Nephron (organoid): ENCODE measurements around the gene CYP4F22.
"Not testable (repeated sequence)": the region's sequence is repeated elsewhere in the genome, so short reads cannot be mapped to it uniquely, and the experiment has no call there.

ENCODE experiments used
- H3K27ac Mint-ChIP-seq, 3 experiments: 2 replicates each; pipeline ENCODE4 v1.8.0; 2020; ENCODE audit warnings: mixed read lengths in 3 of 3, mild to moderate bottlenecking in 2 of 3, moderate library complexity in 1 of 3
- H3K27me3 Mint-ChIP-seq: 2 replicates; pipeline ENCODE4 v1.8.0; 2021; ENCODE audit warnings: low read depth, mild to moderate bottlenecking, moderate library complexity, mixed read lengths
- H3K36me3 Mint-ChIP-seq: 2 replicates; pipeline ENCODE4 v1.8.0; 2020; ENCODE audit warnings: low read depth, mixed read lengths
- H3K4me1 Mint-ChIP-seq: 2 replicates; pipeline ENCODE4 v1.8.0; 2020; ENCODE audit warnings: mixed read lengths
- H3K4me3 Mint-ChIP-seq, 3 experiments: 2 replicates each; pipeline ENCODE4 v1.8.0; 2020; ENCODE audit warnings: mild to moderate bottlenecking in 3 of 3, mixed read lengths in 3 of 3, moderate library complexity in 2 of 3
- H3K9me3 Mint-ChIP-seq: 2 replicates; pipeline ENCODE4 v1.8.0; 2020; ENCODE audit warnings: mixed read lengths
- TF ChIP-seq, protein P1 (sequence below), 3 experiments: fragments of 200-600 bp; sonication (generic); IDR thresholded peaks; one replicate each; pipeline ENCODE4 v1.5.0; 2021; ENCODE audit warnings: antibody characterized with exemption in 3 of 3; ENCODE audit not compliant: unreplicated experiment in 3 of 3

CYP4F22 gene

DNA sequence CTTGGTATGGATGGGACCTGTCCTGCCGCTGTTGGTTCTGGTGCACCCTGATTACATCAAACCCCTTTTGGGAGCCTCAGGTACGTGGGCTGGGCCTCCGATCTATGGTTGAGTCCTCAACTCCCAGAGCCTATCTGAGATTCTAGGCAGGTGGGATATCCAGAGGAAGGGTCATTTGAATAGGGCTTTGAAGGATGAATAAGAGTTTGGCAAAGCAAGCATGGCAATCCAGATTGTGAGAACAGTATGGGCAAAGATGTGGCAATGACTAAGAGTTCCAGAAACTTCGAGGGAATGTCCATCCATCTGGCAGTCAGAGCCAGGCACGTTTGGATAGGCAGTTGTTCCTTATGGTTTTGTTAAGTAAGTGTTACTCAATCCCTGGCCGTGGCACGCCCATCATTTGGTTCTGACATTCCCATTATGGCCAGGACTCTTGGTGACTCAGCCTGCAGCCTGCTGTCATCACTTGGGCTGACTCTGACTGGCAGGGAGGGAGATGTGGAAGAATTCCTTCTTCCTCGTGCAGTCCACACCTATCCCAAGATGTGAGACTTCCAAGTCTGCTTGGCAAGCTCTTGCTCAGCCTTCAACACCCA is 21.5 kb downstream of the CYP4F22 start:
- TF ChIP-seq, protein P1, sequence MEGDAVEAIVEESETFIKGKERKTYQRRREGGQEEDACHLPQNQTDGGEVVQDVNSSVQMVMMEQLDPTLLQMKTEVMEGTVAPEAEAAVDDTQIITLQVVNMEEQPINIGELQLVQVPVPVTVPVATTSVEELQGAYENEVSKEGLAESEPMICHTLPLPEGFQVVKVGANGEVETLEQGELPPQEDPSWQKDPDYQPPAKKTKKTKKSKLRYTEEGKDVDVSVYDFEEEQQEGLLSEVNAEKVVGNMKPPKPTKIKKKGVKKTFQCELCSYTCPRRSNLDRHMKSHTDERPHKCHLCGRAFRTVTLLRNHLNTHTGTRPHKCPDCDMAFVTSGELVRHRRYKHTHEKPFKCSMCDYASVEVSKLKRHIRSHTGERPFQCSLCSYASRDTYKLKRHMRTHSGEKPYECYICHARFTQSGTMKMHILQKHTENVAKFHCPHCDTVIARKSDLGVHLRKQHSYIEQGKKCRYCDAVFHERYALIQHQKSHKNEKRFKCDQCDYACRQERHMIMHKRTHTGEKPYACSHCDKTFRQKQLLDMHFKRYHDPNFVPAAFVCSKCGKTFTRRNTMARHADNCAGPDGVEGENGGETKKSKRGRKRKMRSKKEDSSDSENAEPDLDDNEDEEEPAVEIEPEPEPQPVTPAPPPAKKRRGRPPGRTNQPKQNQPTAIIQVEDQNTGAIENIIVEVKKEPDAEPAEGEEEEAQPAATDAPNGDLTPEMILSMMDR (IDR thresholded peaks at IDR 0.05; ENCODE audit: unreplicated experiment in 3 of 3), result no peak
- Mint-ChIP-seq H3K36me3 (peaks cover 3% of the 10 kb centered on the region), H3K27me3 (peaks cover 8% of the 10 kb centered on the region), H3K27ac (no peak overlapping the region), H3K4me1 (no peaks in the 10 kb centered on the region), H3K4me3 (no peak overlapping the region), H3K9me3 (peaks cover 8% of the 10 kb centered on the region)

DNA sequence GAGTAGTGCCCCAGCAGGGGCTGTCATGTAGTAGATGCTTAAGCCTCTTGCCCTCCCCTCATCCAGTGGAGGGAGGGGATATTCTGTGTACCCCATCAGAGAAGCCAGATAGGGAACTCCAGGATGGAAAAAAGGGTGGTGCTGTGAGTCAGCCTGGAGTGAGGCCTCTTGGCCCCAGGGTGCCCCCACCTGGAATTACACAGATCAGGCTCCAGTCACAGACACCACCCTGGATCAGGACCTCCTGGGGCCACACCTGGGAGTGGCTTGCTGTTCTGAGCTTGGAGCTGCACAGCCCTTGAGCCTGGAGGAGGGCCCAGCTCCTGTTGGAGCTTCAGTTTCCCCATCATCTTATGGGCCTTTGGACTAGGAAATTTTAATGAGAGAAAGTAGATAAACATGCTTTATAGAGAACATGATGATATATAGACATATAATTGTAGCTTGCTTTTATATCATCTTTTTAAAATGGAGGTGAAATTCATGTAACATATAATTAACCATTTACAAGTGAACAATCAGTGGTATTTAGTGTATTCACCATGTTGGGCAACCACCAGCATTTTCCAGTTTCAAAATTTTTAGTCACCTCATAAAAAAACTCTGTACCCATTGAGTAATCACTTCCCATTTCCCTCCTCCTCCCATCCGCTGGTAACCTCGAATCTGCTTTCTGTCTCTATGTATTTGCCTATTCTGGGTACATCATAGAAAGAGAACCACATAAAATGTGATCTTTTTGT is 24.6 kb downstream of the CYP4F22 start:
- Mint-ChIP-seq H3K4me1 (no peaks in the 10 kb centered on the region), H3K36me3 (peaks cover 3% of the 10 kb centered on the region), H3K4me3 (no peak overlapping the region), H3K27ac (no peak overlapping the region), H3K27me3 (peaks cover 24% of the 10 kb centered on the region), H3K9me3 (peaks cover 18% of the 10 kb centered on the region)
- TF ChIP-seq, protein P1 (IDR thresholded peaks at IDR 0.05; ENCODE audit: unreplicated experiment in 3 of 3), result no peak

DNA sequence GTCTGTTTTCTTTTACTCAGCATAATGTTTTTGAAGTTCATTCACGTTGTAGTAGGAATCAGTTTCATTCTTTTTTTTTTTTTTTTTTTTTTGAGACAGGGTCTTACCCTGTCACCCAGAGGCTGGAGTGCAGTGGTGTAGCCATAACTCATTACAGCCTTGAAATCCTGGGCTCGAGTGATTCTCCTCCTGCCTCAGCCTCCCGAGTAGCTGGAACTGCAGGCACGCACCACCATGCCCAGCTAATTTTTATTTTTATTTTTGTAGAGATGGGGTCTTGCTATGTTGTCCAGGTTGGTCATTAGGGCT is 25.2 kb downstream of the CYP4F22 start:
- Mint-ChIP-seq H3K9me3 (peaks cover 21% of the 10 kb centered on the region), H3K27me3 (peaks cover 22% of the 10 kb centered on the region)
- H3K4me1 Mint-ChIP-seq, H3K36me3 Mint-ChIP-seq, H3K4me3 Mint-ChIP-seq, H3K27ac Mint-ChIP-seq: not testable (repeated sequence)

DNA sequence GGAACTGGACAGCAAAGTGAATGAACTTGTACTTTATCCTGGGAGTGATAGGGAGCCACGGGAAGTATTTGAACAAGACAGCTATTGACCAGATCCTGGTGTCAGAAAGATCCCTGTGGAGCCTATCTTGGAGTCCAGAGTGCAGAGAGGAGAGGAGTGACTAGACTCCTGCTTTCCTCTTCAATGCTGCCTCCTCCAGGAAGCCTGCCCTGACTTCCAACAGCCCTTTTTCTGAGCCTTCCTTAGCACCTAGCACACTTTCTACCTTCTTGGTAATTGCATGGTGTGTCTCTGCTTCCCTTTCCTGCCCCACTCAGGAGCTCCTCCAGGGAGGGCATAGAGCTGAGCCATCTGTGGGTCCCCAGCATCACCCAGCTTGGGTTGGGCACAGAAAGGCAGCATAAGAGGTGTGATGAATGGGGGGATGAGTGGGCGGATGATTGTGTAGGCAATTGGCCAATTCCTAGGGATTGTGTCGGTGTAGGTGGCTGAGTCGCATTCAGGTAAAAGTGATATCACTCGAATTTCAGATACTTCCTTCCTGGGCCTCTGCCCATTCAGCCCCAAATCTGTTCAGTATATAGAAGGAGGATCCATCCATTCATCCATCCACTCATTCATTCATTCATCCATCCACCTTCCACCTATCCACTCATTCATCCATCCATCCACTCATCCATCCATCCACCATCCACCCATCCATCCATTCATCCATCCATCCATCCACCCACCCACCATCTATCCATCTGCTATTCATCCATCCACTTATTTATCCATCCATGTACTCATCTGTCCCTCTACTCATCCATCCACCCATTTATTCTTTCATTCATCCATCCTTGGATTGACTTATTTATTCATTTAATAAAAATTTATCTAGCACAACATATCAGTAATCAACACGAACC is 26.9 kb downstream of the CYP4F22 start:
- TF ChIP-seq, protein P1 (IDR thresholded peaks at IDR 0.05; ENCODE audit: unreplicated experiment in 3 of 3), result no peak
- H3K4me1 Mint-ChIP-seq, result no peaks in the 10 kb centered on the region
- H3K9me3 Mint-ChIP-seq, result peaks cover 26% of the 10 kb centered on the region
- peaks cover 3% of the 10 kb centered on the region for H3K36me3 Mint-ChIP-seq
- H3K4me3 Mint-ChIP-seq, result no peak overlapping the region
- peaks cover 20% of the 10 kb centered on the region for H3K27me3 Mint-ChIP-seq
- no peak overlapping the region for H3K27ac Mint-ChIP-seq

DNA sequence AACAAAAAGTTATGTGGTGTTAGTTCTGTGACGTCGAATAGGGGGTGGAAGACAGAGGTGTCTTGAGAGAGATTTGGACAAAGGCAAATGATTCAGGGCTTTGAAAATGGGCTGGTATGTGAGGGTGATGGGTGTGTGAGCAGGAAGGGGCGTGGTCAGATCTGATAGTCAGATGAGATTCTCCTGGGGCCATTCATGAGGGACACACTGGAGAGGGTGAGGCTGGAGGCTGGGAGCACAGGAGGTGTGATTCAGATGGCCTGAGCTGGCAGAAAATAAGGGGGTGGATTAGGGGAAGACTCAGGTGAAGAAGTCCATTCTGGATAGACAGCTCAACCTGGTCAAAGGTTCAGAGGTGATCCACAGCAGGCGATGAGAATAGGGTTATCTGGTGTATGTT is 28.0 kb downstream of the CYP4F22 start:
- H3K27me3 Mint-ChIP-seq, result peaks cover 20% of the 10 kb centered on the region
- H3K36me3 Mint-ChIP-seq, result no peaks in the 10 kb centered on the region
- no peak overlapping the region for H3K27ac Mint-ChIP-seq
- H3K4me1 Mint-ChIP-seq, result no peaks in the 10 kb centered on the region
- TF ChIP-seq, protein P1 (IDR thresholded peaks at IDR 0.05; ENCODE audit: unreplicated experiment in 3 of 3), result no peak
- H3K9me3 Mint-ChIP-seq, result peaks cover 28% of the 10 kb centered on the region
- H3K4me3 Mint-ChIP-seq, result no peak overlapping the region

DNA sequence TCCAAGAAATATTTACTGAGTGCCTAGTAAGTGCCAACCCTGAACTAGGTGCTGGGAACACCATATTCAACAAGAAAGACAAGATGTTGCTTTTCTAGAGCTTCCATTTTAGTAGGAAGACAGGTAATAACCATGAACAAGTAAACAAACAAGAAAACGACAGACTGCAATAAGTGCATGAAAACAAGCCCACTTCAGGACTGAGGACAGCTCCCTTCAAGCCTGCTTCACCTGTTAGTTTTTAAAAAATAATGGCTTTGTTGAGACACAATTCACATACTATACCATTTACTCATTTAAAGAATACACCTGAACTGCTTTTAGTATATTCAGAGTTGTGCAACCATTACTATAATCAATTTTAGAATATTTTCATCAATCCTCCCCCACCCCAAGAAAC is 30.4 kb downstream of the CYP4F22 start:
- TF ChIP-seq, protein P1 (IDR thresholded peaks at IDR 0.05; ENCODE audit: unreplicated experiment in 3 of 3), result no peak
- Mint-ChIP-seq H3K9me3 (peaks cover 36% of the 10 kb centered on the region), H3K4me1 (no peaks in the 10 kb centered on the region), H3K27ac (no peak overlapping the region), H3K4me3 (no peak overlapping the region), H3K27me3 (peaks cover 16% of the 10 kb centered on the region), H3K36me3 (no peaks in the 10 kb centered on the region)
